NCI-H345 treated with DMSO at 0.1 percent for 48 hours (cell line): ENCODE measurements around the gene VSX1.

Experiments used
- DNase-seq: peaks from one replicate; lab custom pipeline; 2025; ENCODE audit not compliant: unreplicated experiment; lab: John Stamatoyannopoulos, UW

VSX1 gene

GRCh38 chr20:25054096-25054820 is 27.7 kb downstream of the VSX1 start:
- no peak for DNase-seq

- no peak for DNase-seq
Observed at GRCh38 chr20:25053255-25054031, 28.5 kb downstream of the VSX1 start.

DNA sequence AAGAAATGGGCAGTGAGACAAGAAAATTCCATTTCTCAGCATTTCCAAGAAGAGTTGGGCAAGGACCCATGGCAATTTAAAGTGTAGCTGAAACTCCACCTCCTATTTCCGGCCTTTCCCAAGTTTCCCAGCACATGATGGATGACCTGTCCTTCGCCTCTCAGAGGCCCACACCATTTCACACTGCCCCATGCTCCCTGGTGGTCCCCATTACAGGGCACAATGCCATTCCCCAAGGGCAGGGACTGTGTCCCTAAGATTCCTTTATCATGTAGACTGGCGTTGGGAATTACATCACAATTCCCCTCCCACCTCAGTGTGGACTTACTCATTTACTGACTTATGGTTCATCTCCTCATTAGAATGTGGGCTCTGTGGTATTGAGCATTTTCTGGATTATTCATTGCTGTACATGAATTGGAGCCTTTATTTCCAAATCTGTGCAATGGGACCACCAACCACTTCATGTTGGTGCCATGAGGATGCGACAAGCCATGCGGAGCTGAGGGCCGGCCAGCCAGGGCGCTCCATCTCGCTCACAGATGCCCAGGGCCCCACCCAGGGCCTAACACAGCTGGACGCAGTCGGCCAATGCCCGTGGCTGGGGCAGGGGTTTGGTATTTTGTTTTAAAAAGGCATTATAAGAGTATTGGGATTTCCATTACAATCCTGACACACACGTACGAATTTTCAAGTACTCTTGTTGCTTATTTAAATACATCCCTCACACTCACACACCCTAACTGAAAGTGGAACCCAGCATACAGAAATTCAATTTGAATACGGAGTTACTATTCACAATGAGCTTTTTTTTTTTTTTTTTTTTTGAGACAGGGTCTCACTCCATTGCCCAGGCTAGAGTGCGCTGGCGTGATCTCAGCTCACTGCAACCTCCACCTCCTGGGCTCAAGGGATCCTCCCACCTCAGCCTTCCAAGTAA is 29.4 kb downstream of the VSX1 start:
- no peak for DNase-seq

DNA sequence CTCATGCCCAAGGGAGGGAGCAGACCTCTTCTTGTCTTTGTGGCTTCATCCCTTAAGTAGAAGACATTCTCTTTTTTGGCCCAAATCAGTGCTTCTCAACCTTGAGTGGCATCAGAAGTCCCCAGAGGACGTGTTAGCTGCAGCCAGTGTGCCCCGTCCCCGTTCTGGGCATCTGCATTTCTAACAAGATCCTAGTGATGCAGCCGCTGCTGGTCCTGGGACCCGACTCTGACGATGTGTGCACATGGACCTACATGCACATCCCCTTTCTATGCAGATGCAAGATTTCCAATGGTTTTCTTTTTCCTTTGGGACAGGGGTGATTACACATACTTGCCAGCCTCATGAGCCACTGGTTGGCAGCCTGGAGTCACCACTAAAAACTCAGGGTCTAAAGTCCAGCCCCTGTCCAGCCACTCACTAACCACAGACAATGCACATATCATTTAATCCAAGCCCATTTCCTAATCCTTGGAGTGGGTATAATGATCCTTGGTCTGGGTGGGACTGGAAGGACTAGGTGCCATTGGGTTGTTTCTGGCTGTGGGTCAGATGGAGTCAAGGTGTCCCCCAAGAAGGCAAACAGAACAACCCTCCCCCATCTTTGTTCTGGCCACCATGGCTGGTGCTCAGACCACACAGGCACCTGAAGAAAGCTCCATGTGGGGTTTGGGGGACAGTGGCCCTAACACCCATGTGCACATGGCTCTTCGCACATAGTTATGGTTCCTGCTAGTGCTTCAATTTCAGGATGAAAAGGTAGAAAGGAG is 30.4 kb downstream of the VSX1 start:
- DNase-seq: no peak

GRCh38 chr20:25050501-25051350 is 31.2 kb downstream of the VSX1 start:
- DNase-seq: no peak

DNA sequence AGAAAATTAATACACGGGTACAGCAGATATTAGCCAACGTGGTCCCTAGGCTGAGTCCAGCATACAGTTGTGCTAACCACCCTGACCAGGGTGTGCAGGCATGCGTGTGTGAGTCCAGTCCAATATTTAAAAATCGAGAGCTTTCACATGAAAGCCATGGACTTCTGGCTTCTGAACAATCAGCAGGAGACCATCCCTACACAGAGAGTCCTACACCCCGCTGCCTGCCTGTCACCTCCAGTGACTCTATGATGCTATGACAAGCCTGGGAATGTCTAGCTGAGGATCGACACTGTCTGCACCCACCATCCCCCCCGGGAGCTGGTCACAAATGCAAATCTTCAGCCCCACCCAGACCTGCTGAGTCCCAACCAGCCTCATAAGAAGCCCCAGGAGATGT is 31.9 kb downstream of the VSX1 start:
- DNase-seq: no peak

DNA sequence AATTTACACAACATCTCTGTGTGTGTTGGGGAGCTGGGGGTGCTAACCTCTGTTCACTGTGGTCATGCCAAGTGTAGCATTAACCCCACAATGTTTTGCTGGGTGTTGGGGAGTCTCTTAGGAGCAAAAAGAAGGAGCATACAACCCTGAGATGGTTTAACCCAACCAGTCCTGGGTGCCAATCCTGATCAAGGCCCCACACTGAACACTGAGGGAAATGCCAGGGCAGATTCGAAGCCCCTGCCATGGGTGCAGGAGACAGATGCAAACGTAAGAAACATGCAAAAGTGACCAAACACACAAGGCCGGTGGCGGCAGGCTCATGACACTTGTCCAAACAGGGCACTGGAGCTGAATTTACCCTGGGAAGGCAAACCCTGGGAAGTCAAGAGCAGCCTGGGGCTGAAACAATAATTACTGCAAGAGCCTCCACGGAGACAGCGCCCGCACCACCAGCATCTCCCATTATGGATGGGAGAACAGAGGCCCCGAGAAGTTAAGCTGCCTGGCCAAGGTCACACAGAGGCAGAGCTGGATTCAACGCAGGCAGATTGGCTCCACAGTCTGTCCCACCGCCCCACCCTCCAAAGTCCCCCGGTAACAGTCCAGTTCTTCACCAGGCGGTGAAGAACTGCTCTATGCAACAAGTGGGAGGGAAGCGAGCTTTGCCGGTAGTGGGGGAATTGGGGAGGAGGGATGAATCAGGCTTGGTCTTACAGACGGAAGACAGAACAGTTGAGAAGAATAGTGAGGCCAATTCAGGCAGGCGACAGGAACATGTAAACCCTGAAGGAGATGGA is 32.5 kb downstream of the VSX1 start:
- DNase-seq: no peak

DNA sequence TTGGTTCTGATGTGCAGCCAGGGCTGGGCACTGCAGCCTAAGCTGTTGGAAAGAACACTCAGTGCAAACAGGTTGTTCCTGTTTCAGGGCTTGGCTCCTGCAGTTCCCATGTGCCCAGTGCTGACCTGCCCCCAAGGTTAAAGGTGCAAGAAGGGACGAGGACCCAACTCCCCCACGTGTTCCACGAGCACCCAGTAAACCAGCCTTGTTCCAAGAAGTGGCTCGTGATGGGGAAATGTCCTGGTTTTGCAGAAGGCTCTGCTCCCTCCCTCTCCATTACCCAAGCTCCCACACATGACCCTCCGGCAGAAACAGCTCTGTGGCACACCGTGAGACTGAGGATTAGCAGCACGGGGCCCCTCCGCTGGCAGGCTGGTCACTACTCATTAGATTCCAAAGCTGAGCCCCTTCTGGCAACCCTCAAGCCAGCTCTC is 33.4 kb downstream of the VSX1 start:
- no peak for DNase-seq

DNA sequence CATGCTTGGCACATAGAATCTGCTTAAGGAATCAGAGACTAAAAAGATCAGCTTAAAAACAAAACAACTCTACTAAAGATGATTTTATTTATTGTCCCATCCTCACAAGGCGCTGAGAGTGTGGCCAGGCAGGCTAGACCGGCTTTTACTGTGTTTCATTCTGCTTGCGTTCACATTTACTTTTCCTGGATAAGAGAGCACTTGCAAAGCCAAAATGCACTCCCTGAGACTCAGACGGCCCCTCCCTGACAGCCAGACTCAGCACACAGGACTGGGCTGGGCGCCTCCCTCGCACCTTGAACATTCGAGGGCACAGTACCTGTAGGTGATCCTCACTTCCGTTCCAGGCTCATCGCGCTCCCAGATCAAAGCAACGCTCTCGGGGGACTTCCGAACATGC is 34.2 kb downstream of the VSX1 start:
- DNase-seq: no peak

DNA sequence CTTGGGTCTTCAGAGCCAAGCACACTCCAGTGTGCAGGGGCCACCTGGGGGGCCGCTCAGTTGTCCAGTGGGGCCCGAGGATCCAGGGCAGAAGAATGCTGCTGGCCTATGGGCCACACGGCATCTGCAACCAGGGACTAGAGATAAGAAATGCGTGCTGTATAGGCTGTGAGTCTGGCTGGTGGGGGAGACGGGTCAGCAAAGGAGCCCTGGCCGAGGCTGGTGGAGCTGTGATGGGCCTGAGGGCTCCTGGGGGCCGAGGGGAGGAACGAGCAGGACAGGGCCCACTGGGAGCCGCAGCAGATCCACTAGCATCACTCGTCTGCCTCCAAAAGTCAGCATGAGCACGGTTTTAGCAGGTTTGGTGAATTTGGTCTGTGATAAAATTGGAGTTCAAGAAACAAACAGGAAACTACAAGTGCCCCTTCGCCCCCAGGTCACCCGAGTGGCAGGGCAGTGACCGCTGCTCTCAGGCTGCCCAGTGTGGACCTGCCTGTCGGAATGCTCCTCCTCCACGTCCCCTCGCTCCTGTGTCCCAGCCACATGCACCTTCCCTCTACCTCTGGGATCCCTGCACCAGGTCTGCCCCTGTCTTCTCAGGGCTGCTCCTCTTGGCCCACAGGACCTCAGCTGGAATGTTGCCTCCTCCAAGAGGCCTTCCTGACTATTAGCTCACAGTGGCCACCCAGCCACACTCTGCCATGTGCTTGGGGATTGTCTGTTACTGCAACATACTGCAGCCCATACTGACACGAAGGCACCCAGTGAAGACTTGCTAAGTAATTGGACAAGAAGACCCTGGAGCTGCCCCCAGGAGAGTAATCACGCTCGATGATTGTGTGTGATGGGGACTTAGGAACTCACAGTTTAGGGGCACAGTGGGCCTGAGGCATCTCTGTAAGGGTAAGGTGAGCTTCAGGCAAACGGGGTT is 34.9 kb downstream of the VSX1 start:
- DNase-seq: no peak

- DNase-seq: no peak
Observed at GRCh38 chr20:25046181-25046641, 35.7 kb downstream of the VSX1 start.

DNA sequence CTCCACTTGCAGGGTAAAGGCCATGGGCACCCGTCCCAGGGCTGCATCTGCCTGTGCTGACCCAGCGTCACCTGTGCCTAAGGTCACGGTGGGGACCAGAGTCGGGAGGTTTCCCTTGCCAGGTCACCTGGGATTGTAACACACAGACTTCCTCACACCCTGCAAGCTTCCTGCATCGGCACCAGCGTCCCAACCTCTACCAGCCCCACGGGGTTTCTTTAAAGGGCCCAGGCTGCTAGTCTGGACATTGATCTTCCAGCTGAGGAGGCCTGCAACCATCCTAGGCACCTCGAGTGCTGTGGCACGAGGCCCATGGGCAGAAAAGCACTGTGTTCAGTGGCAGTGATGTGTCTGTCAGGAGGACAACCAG is 36.6 kb downstream of the VSX1 start:
- no peak for DNase-seq

DNA sequence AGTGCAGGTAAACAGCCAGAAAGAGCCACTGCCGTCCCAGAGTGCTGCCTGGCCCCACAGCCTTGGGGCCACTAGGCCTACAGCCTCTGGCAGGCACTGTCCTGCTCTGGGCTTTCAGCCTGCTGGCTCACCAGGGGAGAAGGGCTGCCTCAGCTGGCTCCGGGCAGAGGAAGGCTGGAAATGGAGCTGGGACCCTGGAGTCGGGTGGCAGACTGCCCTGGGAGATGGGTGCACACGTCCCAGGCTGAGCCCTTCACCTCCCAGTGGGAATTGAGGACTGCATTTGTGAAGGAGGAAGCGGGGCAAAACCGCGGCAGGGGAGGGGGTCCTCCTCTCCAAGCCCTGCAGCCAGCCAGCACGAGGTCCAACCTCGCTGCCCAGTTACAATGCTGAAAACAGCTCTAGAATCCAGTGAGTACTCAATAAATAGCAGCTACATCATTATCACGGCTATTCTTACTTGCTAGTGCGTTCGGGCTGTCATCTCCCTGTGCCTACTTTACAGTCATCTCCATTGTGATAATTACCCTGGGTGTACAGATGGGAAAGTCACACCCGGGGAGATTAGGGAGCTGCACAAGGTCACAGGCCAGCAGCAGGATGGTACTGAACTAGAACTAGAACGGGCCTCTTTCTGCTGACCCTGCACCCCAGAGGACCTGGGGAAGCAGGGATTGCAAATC is 37.1 kb downstream of the VSX1 start:
- DNase-seq: no peak

- DNase-seq: no peak
Observed at GRCh38 chr20:25044261-25044560, 37.7 kb downstream of the VSX1 start.

DNA sequence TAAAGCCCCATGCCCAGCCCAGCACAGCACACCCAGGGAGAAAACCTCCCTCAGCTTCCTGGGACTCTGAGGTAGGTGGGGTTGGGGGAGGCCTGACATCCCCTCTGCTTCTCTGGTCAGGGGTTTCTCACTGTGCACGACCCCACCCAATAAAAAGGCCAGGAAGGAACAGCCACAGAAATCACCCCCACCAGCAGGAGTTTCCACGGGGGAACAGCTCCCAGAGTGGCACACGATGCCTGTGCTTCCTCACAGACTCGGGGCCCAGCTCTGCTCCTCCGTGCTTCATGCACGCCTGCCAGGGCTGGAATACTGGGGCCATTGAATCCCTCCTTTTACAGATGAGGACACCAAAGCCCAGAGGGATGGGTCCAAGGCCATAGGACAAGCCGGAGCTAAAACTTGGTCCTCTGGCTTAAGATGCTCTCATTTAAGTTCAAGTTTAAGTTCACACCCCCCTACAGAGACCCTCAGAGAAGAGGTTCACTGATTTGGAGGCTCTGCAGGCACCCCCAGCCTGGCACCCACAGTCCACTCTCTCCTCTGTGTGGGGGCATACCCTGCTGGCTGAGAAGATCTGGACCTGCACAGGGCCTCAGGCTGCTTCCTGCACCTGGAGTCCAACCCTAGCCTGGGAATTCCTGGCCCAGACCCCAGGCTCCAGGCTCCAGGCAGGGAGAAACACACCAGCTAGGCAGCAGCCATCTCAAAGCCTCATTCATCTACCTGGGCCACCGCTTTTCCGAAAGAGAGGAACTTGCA is 38.3 kb downstream of the VSX1 start:
- DNase-seq: no peak

- DNase-seq: no peak
Observed at GRCh38 chr20:25042531-25043498, 39.1 kb downstream of the VSX1 start.
